Tibial nerve (tissue), 3 donors: ENCODE results near the gene KRT36.

Experiments
- POLR2A ChIP-seq, 2 donors: fragments of 450-650 bp; IDR thresholded peaks; one replicate each; pipeline ENCODE4 v1.6.1; 2017; ENCODE audit warnings: antibody characterized with exemption in 2 of 2, mild to moderate bottlenecking in 2 of 2, moderate library complexity in 2 of 2
- TF ChIP-seq, protein P1 (sequence below), 5 experiments: fragments of 200-600 bp in 3 of 5; fragments of 450-650 bp in 2 of 5; sonication (generic) in 3 of 5; IDR thresholded peaks; one replicate each; pipeline ENCODE4 v1.5.1; 2016 to 2019; ENCODE audit warnings: antibody characterized with exemption in 5 of 5, mild to moderate bottlenecking in 3 of 5, moderate library complexity in 2 of 5

DNA sequence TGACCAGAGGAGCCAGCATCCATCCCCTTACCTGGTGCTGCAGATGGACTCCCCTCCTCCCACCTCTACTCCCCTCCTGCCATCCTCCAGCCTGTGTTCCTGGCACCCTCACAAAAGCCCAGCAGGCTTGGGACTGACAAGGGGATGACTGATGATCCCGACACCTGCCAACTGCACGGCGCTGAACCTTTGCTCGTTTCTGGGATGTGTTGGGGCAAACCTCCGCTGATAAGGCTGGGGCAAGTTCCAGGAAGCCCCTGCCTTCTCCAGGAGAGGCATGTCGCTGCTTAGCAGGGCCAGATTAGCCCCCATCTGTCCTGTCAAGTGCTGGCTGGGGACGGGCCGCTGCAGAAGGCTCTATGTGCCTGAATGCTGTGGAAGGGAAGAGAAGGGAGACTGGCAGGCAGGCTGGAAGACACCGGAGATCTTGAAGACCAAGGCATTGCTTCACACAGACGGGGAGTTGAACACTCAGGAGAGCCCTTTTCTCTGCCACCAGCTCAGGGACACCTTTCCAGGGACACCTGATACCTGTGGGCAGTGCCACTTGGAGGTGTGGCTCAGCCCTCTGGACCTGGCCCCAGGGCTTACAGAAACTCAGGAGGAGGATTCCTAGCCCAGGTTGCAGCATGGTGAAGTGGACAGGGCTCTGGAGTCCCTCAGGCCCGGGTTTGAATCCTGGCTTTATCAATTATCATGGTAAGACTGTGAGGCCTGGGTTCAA, 30.0 kb upstream of the KRT36 start:
- TF ChIP-seq, protein P1, sequence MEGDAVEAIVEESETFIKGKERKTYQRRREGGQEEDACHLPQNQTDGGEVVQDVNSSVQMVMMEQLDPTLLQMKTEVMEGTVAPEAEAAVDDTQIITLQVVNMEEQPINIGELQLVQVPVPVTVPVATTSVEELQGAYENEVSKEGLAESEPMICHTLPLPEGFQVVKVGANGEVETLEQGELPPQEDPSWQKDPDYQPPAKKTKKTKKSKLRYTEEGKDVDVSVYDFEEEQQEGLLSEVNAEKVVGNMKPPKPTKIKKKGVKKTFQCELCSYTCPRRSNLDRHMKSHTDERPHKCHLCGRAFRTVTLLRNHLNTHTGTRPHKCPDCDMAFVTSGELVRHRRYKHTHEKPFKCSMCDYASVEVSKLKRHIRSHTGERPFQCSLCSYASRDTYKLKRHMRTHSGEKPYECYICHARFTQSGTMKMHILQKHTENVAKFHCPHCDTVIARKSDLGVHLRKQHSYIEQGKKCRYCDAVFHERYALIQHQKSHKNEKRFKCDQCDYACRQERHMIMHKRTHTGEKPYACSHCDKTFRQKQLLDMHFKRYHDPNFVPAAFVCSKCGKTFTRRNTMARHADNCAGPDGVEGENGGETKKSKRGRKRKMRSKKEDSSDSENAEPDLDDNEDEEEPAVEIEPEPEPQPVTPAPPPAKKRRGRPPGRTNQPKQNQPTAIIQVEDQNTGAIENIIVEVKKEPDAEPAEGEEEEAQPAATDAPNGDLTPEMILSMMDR (IDR thresholded peaks at IDR 0.05) = no peak
- no peak for TF ChIP-seq POLR2A (IDR thresholded peaks at IDR 0.05)
